Medulla oblongata (tissue), 1 donor: Measurements from ENCODE around the gene OLFM1.

Source experiments
- DNase-seq: peaks from one replicate; pipeline ENCODE4 v3.0.0-alpha.2; 2015; ENCODE audit errors: extremely low spot score

Gene OLFM1

DNA sequence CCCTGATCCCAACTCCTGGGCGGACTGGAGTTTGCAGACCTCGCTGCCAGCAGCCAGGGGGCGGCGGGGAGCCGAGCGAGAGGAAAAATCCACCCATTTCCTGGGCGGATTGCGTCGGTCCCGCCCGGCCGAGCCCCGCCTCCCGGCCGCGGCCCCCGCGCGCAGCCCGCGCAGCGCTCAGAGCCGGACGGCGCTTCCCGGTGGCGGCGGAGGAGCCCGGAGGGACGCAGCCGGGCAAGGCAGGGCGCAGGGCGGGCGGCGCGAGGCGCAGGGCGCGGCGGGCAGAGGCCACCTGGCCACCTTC is at the start of gene OLFM1:
Gene OLFM1 (plus strand): TSS at position 180 of the 304 bp plus-strand sequence. CDS start 322 bp downstream, outside the sequence.
- DNase-seq, result peak; percentile 64

DNA sequence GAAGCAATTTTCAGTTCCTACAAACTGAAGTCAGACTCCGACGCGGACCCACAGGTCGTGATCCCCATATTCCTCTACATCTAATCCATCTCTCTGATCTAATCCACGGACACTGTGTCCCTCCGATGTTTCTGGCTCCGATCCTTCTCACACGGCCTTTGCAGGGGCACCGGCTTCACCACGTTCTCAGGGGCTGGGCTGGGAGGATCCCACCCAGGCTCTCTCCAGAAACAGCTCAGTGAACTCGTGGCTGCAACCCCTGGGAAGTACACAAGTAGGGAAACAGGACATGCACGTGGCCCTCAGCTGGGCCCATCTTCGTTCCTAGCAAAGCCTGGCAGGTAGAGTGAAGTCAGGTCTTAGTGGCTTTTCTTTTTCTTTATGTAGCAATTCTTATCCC is 49.1 kb upstream of the OLFM1 start:
- DNase-seq, result no peak

DNA sequence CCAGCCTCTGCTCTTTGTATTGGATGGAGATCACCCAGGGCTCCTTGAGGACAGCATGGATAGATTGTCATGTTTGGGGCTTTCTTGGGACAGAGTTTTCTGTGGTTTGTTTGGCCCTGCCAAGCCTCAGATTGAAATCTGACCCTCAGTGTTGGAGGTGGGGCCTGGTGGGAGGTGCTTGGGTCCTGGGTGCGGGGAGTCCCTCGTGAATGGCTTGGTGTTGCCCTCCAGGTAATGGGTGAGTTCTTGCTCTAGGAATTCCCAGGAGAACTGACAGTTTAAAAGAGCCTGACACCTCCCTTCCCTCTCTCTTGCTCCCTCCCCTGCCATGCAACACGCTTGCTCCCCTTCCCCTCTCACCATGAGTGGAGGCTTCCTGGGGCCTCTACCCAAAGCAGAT is 48.6 kb upstream of the OLFM1 start:
- DNase-seq, result no peak

DNA sequence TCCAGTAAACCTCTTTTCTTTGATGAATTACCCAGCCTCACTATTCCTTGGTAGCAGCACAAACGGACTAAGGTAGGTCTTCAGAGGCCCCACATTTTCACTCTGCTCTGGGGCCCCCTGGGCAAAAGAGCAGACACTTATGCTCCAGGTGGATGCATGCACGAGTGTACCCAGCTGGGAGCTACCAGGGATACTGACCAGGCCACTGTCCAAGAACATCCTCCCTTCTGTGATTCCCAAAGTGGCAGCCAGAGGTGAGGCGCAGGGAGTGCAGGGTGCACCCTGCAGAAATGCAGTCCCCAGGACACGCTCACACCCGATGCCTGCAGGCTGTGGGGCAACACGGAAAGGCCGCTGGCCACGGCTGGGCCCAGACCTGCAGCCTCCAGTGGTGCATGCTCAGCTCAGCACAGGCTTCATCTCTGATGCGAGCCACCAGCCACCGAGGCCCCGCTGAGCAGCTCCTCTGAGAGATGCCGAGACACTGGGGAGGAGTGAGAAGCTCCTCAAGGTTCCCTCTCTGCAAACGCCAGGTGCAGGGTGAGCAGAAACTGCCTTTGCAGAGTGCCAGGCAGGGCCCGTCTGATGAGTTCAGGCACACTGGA is 48.1 kb upstream of the OLFM1 start:
- no peak for DNase-seq

DNA sequence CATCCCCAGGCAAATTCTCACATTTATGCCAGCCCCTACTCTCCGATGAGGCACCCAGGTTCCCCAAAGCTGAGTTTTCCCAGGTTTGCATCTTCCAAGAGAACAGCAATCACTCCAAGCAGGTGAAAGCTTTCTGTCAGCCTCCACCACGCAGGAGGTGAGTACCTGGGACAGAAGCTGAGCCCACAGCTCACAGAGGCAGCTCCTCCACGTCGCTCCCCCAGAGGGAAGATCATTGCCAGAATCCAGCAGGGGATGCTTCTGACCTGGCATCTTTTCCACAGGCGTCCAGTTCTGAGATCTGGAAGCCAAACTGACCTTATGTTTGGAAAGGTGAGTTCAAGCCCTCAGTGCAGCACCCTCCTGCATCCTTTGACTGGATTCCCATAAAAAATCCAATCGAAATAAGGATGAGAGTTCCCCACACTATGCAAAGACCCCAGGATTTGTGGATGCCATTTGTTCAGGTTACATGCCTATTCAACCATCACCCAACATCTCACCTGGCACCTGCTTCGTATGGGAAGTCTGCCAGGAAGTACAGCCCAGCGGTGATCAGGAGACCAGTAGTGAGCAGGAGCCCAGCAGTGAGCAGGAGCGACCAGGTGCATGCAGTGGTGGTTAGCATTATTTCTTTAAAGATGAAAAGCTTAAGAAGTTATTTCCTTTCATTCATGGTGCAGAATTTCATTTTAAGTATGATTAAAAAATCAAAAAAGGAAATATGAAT is 47.4 kb upstream of the OLFM1 start:
- DNase-seq, result no peak

DNA sequence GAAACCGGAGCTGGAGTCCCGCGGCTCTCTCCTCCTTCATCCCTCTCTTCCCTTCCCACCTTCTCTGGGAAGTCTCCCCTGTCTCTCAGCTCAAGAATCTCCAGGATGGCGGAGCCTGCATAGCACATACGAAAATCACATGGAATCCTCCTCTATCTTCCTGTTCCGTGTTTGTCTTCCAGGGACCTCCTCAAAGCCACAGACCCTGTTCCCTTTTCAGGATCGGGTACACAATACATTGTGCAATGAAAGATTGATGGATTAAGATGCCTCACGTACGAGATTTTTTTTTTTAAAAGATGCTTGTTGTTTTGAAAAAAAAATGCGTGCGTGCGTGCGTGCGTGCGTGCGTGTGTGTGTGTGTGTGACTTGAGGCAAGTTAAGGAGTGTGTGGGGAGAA is 46.6 kb upstream of the OLFM1 start:
- DNase-seq, result no peak

DNA sequence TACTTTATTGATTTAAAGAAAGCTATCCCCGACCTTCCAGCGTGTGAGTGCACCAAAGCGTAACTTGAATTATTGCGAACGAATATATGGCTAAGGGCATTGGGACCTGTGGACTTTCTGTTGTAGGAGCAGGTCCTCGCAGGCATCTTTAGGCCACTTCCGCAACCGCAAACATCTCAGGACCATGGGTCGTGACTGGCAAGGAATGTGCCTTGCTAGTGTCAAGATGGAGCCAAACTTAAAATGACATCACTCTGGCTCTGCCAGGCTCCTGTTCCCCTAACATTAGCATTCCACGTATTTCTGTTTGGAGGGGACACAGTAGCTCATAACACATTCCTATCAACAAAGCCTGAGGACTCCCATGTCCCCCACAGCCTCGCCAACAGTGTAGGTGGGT is 44.1 kb upstream of the OLFM1 start:
- DNase-seq, result no peak

DNA sequence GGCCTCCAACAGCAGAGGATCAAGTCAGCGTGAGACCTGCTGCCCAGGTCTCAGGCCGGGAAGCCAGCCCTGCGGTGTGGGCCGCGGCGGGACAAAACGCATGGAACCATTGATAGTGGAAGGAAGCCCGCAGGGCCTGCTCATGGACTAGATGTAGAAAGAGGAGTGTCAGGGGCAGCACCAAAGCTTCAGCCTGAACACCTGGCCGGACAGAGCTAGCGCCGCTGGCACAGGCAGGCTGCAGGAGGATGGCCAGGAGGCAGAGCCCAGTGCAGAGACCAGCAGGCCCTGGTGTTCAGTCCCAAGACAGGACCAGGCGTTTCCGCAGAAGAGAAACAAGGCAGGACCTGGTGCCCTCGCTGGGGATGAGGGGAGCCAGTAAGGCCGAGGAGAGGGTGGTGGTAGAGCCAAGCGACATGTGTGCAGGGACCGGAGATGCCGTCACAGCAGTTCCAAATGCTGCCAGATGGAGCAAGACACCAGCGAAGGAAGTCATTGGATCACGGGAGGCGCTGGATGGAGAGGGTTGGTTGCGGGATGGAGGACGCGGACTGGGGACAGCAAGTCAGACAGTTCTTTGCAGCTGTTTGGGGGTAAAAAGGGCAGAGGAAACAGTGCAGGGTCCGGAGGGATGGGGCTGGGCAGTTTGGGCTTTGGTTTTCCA is 42.1 kb upstream of the OLFM1 start:
- no peak for DNase-seq

DNA sequence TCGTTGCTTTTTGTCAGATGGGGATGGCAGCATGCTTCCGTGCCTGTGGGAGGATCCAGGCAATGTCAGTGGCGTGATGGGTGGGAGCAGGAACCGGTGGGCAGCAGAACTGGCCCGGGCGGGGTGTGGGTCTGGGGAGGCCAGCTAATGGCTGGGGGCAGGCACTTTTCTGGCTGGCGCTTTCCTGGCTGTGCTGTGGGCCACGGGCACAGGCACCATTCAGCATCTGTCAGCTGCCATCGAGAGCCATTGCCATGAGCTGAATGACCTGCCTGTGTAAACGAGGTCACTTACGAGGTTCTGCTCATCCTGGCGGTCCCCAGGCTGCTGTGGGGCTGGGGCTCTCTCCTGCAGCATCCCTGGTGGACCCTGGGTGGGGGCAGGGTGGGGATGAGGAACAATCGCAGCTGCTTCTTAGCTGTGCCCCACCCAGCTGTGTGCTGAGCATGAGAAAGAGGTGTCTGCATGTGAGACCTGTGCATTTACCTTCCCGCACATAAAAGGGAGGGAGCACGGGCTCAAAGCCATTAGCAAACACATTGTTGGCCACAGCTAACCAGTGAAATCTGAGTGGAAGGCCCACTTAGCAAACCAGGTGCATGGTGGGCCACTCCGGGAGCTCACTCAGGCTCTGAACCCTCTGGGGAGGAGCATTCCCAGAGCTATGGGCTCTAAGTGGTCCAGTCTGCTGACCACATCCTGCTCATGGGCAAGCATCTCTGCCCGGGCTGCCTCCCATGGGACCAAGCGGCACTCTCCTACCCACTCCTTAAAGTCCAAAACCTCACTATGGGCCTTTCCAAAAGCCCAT is 41.3 kb upstream of the OLFM1 start:
- DNase-seq, result no peak

DNA sequence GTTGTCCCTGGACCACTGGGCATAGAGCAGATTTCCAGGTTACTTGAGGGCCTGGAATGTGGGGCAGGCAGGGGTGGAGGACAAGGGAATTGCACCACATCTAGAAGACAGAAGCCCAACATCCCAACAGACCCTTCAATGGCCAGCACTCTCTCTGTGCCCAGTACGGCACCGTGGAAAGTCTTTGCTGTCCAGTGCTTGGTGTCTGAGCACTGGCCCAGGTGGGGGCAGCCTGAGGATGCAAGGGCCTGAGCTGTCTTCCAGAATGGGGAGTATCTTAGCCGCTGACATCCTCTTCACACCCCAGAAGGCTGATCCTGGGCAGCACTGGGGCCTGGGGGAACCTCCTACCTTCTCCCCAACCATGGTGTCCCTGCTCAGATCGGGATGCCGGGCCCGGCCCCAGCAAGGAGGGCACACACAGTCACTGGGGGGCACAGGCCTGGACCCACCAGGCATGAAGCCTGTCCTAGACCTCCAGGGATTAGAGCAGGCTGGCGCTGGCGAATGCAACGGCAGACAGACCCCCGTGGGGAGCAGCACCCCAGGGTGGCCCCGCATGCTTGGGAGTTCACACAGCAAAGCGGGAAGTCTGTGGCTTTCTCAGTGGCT is 40.6 kb upstream of the OLFM1 start:
- DNase-seq, result no peak

DNA sequence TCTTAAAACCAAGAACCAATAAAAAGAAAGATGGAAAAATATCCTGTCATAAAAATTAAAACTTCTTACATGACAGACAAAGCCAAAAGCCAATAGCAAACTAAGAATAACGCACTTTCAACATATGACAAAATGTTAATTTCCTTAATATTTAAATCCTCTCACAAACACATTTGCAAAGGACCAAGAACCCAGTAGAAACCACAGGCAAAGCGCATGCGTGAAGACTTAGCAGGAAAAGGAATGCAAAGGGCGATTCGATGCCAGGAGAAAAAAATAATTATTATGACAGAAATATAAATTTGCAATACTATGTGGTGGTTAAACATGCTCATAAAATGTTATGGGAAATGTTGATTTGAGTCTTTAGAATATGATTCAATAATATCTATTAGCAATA is 39.9 kb upstream of the OLFM1 start:
- DNase-seq, result no peak

DNA sequence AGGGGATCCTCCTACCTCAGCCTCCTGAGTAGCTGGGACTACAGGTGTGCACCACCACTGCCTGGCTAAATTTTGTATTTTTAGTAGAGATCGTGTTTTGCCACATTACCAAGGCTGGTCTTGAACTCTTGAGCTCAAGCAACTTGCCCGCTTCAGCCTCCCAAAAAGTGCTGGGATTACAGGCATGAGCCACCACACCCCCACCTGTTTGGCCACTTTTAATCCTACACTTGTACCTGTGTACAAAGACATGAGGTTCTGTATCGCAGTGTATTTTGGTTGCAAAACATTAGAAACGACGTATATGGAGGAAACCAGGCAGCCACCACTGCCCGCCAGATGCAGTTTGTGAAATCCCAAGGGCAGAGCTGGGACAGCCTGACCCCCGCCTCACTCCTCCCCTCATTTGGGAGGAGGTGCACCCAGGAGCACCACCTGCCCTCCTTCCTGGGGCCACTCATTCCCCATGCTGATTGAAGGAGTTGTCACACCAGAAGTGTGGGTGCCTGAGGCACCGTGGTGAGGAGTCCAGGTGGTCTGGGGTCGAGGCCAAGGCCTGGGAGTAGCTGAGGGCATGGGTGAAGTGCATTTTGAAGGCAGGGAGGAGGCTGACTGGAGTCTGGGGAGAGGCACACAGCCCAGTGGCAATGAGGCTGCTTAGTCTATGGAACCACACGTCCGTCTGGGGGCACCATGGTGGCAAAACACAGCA is 39.3 kb upstream of the OLFM1 start:
- no peak for DNase-seq

DNA sequence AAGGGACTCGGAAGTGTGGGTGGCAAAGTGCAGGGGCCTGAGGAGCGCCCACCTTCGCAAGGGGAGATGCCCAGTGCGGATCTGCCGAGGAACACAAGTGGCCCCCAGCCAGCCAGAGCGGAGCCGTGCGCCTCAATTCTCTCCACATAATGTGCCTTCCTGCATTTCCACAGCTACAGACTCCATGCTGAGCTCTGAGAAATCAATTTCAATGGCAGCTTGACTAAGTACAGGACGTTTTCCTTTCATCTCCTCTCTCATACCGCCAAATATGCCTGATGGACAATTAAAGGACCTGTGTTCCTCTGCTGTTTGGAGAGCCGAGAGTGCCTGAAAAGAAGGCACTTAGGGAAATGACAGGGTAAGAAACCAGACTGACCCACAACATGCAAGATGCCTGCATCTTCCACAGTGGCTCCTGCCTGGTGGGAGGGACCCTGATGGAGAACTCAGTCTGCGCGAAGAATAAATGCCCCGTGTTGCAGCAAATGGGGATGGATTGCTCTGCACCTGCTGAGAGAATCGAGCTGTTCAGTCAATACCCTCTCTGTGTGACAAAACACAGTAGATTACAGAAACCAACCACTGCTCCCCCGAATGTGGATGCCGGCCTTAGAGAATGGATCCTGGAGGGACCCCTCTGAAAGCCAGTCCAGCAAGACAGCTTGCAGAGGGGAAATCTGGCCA is 38.6 kb upstream of the OLFM1 start:
- no peak for DNase-seq

DNA sequence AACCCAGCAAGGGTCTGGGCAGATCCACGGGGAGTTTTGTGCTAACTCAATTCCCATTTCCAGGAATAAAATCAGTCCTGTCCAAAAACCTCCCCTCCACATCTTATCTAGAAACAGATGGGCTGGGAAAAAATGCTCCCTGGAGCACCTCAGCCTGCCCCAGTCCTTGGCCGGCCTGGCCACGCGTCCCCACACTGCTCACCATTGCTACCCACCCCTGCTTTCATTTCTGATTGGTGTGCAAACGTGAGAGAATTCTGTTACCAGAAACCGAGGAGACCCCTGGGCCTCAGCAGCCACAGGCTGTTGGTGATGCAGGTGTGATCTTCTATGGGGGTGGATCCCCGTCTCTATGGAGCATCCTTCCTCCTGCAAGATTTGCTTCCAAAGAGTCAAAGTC is 38.0 kb upstream of the OLFM1 start:
- no peak for DNase-seq

DNA sequence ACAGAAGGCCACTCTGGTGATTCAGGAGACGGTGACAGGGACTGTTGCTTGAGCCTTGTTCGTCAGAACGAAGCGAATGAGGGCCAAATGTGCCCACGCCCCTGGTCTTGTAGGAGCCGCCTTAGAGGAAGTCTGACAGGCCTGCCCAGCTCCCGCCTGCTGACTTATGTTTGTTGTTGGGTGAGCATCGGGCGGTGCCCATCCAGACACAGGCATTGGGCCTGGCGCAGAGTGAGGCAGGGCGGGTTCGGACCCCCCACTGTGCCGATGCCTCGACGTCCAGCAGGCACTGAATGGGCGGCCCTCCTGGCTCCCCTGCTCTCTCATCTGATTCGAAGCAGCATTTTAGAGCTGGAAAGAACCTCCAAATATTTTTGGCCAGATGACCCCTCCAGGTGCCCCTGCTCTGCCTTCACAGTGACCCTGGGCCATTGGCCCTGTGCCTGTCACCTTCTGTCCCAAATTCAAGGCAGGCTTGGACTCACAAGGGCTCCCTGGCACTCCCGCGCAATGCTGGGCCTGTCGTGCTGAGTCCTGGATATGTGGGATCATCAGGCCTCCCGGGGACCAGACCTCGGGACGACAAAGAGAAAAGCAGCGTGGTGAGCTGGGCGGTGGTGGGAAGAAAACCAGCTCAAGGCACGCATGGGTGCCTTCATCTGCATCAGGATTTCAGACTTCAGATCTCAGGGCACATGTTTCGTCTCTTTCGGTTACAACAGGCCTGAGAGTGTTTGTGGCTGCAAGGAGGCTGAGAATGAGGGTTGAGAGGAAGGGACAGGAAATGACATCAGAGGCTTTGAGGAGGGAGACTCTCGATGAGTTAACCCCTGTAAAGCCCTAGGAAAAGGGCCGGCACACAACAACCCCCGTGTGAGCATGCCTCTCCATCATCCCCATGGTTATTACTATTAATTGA is 37.1 kb upstream of the OLFM1 start:
- DNase-seq, result no peak

DNA sequence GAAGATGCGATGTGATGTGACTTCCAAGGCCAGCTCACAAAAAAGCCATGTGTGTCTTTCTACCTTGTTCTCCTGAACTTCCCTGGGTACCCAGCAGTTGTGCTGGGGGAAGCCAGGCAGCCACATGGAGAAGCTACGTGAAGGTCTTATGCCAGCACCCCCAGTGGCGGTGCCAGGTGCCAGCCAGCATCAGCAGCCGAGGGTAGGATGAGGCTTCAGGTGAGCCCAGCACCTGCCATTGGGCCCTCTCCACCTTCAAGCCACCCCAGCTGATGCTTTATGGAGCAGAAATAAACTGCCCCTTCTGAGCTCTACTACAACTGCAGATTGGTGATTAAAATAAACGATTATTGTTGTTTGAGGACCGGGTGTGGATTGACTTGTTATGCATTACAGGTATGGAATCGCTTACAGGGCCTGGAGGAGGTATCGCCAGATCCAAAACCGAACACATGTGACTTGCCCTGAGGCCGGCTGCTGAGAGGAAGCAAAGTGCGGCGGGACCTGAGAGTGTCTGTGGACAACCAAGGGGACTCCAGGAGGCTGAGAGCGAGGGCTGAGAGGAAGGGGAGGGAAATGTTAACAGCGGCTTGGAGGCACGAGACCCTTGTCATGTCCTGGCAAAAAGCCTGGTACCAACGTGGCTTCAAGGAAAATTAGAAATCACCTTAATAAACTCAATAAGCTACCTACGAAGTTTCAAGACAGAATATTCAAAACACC is 36.0 kb upstream of the OLFM1 start:
- no peak for DNase-seq

DNA sequence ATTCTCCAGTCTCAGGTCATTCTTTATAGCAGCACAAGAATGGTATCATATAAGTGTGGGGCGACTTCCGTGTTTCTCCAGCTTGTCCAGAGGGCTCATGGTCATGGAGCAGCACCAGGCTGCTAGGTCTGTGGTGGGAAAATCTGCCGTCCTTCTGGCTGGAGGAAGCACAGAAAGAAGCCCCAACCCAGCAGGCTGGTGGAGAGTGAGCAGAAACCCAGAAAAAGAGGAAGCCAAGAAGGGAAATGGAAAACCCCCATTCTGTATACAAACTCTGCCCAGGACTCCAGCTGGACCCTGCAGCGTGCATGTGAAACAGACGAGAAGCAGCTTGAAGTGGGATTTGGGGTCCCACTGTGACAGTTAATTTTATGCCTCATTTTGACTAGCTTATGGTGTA is 34.3 kb upstream of the OLFM1 start:
- DNase-seq, result peak; percentile 13

DNA sequence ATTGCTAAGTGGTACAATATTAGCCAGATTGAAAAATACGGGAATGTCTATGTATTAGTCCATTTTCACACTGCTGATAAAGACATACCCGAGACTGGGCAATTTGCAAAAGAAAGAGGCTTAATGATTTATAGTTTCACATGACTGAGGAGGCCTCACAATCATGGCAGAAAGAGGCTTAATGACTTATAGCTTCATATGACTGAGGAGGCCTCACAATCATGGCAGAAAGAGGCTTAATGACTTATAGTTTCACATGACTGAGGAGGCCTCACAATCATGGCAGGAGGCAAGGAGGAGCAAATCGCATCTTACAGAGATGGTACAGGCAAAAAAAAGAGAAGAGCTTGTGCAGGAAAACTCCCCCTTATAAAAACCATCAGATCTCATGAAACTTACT is 32.3 kb upstream of the OLFM1 start:
- DNase-seq, result no peak

DNA sequence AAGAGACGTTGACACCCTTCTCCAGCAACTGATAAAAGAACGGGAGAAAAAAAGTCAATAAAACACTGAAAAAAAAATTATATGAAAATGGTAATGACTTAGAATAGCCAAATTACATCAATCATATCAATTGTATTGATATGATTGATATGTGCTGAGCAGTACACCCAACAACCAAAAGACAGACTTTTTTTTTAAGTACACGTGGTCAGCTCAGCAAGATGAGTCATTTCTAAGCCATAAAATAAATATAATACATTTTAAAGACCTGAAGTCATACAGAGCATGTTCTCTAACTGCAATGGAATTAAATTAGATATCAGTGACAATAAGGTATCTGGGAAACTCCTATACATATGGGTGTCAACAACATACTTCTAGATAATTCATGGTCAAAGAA is 30.9 kb upstream of the OLFM1 start:
- no peak for DNase-seq
